GM18499 (cell line): Measurements from ENCODE around the gene CPA1.

Experiments
- ATAC-seq: cut with Tn5 transposase; IDR thresholded peaks from one replicate; pipeline ENCODE4 v1.9.1; 2021; ENCODE audit warnings: moderate number of reproducible peaks; ENCODE audit not compliant: insufficient read depth, unreplicated experiment

The CPA1 gene

DNA sequence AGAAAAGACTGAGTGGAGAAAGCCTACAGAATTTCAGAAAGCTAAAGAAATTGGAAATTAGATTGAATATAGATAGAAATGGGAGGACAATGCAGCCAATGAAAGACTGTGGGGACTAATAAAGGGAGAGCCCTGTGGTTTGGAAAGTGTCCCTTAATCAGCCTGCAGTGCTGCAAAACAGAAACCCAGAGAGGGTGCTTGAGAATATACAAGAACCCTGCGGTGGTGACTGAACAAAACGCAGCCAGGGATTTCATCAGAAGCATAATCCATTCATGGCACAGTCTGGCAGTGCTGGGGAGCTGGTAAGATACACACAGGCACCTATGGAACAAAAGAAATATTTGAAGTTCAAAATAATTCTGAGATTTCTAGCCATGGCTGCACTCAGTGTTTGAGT lies 41.4 kb downstream of the CPA1 start:
- no peak for ATAC-seq

- ATAC-seq = no peak
Observed at GRCh38 chr7:130423501-130424037, 43.3 kb downstream of the CPA1 start.

- no peak for ATAC-seq
Observed at GRCh38 chr7:130425796-130426195, 45.5 kb downstream of the CPA1 start.

- ATAC-seq = no peak
Observed at GRCh38 chr7:130426564-130426963, 46.3 kb downstream of the CPA1 start.

DNA sequence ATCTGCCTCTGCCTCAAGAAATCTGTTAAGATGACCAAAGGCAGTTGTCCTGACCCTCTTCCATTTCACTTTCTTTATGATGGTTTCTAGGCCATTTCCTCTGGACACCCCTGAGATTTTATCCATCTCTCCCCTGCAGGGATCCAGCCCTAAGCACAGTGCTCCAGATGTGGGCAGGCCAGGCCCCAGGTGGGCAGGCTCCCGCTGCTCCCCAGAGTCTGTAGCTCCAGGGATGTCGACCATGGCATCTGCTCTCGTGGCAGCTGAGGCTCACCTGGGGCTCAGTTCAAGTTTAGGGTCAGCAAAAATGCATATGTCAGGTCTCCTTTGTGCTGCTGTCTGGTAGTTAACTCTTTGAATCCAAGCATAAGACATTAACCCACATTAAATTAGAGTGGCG lies 48.7 kb downstream of the CPA1 start:
- ATAC-seq = no peak

GRCh38 chr7:130430115-130430514 lies 49.8 kb downstream of the CPA1 start:
- no peak for ATAC-seq

- no peak for ATAC-seq
Observed at GRCh38 chr7:130430841-130431666, 50.8 kb downstream of the CPA1 start.

DNA sequence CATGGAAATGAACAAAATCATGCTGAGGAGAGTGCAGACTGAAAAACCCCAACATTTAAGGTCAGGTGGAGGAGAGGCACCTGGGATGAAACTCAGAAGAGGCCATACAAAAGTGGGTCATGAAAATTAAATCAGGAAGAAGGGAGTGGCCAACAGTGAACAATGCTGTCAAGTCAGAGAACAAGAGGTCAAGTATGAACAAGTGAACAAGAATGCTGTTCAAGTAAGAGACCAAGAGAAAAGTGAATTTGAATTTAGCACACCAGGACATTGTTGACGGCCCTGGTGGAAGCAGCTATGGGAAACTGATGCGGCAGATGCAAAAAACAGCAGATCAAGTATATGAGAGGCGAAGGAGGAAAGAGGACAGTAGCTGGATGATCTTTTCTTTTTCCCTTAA lies 52.6 kb downstream of the CPA1 start:
- ATAC-seq = no peak

GRCh38 chr7:130433301-130433700 lies 53.0 kb downstream of the CPA1 start:
- no peak for ATAC-seq

DNA sequence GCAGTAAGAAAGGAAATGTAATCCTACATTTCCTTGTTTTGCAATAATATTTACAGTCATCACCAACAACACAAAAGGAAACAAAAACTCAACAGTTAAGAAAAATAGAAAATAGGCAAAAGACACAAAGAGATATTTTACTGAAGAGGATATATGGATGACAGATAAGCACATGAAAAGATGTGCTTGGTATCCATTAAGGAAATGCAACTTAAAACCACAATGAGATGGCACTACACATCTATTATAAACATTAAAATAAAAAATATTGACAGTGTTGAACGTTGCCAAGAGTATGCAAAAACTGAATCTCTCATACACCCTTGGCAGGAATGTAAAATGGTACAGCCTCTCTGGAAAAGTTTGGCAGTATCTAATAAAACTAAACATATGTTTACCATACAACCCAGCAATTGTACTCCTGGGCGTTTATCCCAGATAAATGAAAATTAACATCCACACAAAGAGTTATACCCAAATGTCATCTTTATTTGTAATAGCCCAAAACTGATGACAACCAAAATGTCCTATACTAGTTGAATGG lies 55.1 kb downstream of the CPA1 start:
- ATAC-seq = no peak

DNA sequence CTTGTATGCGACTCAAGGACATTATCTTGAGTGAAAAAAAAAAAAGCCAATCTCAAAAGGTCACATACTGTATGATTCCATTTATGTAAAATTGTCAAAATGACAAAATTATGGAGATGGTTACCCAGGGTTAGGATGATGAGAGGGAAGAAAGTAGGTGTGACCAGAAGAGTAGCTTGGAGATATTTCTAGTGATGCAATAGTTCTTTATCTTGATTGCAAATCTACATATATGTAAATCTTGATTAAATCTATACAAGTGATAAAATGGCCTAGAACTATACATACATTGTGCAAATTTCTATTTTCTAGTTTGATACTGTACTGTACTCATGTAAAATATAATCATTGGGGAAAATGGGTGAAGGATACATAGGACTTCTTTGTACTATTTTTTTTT lies 56.0 kb downstream of the CPA1 start:
- no peak for ATAC-seq
